Stimulated activated CD8-positive, alpha-beta memory T cell treated with anti-CD3 and anti-CD28 coated beads, Interleukin-7, amount 100 ng/mL, for 24 hours (primary cell): Measurements from ENCODE around the gene GRID1.

Experiments
- DNase-seq: peaks from one replicate; pipeline ENCODE4 v3.0.0-alpha.2; 2020; ENCODE audit warnings: low read depth

Gene GRID1

GRCh38 chr10:86266446-86267242, 100.0 kb downstream of the GRID1 start:
- DNase-seq = no peak

GRCh38 chr10:86265895-86266259, 100.7 kb downstream of the GRID1 start:
- no peak for DNase-seq

- DNase-seq = no peak
Observed at GRCh38 chr10:86265236-86265894, 101.2 kb downstream of the GRID1 start.

GRCh38 chr10:86264481-86265231, 101.9 kb downstream of the GRID1 start:
- DNase-seq = no peak

- DNase-seq = no peak
Observed at GRCh38 chr10:86263907-86264306, 102.7 kb downstream of the GRID1 start.

- DNase-seq = no peak
Observed at GRCh38 chr10:86263209-86263608, 103.4 kb downstream of the GRID1 start.

- DNase-seq = no peak
Observed at GRCh38 chr10:86262688-86263181, 103.9 kb downstream of the GRID1 start.

- no peak for DNase-seq
Observed at GRCh38 chr10:86261941-86262687, 104.5 kb downstream of the GRID1 start.

- DNase-seq = no peak
Observed at GRCh38 chr10:86261470-86261869, 105.1 kb downstream of the GRID1 start.

GRCh38 chr10:86260564-86260963, 106.0 kb downstream of the GRID1 start:
- no peak for DNase-seq

GRCh38 chr10:86259901-86260562, 106.6 kb downstream of the GRID1 start:
- no peak for DNase-seq

- DNase-seq = no peak
Observed at GRCh38 chr10:86258941-86259340, 107.7 kb downstream of the GRID1 start.

- DNase-seq = no peak
Observed at GRCh38 chr10:86258499-86258898, 108.1 kb downstream of the GRID1 start.

GRCh38 chr10:86257683-86258082, 108.9 kb downstream of the GRID1 start:
- DNase-seq = no peak

- no peak for DNase-seq
Observed at GRCh38 chr10:86256690-86257315, 109.8 kb downstream of the GRID1 start.

GRCh38 chr10:86255405-86256251, 111.0 kb downstream of the GRID1 start:
- no peak for DNase-seq

GRCh38 chr10:86254526-86255174, 111.9 kb downstream of the GRID1 start:
- DNase-seq = no peak

- no peak for DNase-seq
Observed at GRCh38 chr10:86254081-86254480, 112.5 kb downstream of the GRID1 start.
